ENCODE data around the gene PTPN3.

DNA sequence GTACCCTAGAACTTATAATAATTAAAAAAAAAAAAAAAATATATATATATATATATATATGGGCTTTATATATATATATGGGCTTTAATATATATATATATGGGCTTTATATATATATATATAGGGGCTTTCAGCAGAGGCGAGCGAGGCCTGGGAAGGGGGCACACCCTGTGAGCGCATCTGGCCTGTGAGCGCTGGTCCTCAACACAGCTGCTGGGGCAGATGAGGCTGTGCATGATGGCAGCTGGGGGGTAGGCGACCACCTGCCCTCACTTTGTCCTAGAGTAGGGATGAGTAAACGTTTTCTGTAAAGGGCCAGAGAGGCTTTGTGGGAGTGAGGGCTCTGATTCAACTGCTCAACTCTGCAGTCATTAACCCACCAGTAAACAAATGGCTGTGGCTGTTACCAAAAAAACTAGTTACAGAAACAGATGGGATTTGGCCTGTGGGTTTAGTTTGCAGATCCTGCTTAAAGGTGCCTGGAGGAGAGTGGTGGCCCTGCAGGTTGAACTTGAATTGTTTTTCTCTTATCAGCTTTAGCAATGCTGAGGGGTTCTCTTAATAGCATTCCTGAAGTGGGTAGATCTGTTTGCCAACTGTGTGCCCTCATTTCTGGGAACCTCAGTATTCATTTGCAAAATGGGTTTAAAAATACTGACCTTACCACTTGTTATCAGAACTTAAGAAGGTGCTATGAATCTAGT, 89.2 kb downstream of the PTPN3 start:
- TF ChIP-seq, protein P1, sequence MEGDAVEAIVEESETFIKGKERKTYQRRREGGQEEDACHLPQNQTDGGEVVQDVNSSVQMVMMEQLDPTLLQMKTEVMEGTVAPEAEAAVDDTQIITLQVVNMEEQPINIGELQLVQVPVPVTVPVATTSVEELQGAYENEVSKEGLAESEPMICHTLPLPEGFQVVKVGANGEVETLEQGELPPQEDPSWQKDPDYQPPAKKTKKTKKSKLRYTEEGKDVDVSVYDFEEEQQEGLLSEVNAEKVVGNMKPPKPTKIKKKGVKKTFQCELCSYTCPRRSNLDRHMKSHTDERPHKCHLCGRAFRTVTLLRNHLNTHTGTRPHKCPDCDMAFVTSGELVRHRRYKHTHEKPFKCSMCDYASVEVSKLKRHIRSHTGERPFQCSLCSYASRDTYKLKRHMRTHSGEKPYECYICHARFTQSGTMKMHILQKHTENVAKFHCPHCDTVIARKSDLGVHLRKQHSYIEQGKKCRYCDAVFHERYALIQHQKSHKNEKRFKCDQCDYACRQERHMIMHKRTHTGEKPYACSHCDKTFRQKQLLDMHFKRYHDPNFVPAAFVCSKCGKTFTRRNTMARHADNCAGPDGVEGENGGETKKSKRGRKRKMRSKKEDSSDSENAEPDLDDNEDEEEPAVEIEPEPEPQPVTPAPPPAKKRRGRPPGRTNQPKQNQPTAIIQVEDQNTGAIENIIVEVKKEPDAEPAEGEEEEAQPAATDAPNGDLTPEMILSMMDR (IDR thresholded peaks at IDR 0.05), result no peak
- TF ChIP-seq EZH2 (IDR thresholded peaks at IDR 0.05; ENCODE audit: borderline replicate concordance, insufficient read depth, low read depth, low read length, poor library complexity, severe bottlenecking), result no peak

All from B cell (primary cell).